NCI-H524 (cell line): ENCODE data around the gene DLX4.

Source experiments
- DNase-seq, 2 experiments: peaks; one replicate each; lab custom pipeline; 2025; lab: John Stamatoyannopoulos, UW

DLX4 gene

GRCh38 chr17:49987290-49987585 is 18.2 kb downstream of the DLX4 start:
- peak in 1 of 2 experiments; percentile 25 for DNase-seq

- DNase-seq: peak; percentile 85 to 87
Measured at GRCh38 chr17:49987681-49988441, 18.9 kb downstream of the DLX4 start.

DNA sequence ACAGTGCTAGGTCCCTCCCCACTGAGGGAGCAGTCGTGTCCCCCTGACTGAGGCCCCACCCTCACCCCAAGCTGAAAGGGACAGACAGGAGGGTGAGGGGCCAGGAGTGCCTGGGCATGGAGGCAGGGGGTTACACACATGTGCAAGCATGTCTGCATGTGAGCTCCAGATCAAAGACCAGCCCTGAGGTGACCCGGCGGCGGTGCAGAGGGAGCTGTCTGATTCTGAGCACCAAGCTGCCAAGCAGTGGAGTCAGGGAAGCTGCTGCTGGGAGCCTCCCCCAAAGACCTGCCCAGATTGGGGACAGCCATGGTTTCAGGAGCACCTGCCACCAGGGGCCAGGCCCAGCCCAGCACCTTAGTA is 20.5 kb downstream of the DLX4 start:
- no peak for DNase-seq

DNA sequence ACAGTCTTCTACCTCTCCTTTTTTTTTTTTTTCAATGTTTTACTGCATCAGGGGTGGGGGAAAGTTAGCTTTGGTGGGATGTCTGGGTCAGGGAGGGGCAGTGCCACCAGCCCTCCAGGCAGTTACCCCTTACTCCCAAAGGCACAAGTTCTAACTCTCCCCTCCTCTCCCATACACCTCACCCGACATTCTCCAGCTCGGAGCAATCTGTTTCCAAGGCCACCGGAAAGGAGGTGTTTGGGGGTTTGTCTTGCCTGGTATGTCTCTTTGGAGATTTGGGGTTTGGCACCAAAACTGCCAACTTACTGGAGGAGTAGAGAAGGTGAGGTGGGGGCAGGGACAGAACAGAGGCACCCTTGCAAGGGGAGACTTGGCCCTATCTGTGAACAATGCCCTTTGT is 21.3 kb downstream of the DLX4 start:
- DNase-seq: no peak

DNA sequence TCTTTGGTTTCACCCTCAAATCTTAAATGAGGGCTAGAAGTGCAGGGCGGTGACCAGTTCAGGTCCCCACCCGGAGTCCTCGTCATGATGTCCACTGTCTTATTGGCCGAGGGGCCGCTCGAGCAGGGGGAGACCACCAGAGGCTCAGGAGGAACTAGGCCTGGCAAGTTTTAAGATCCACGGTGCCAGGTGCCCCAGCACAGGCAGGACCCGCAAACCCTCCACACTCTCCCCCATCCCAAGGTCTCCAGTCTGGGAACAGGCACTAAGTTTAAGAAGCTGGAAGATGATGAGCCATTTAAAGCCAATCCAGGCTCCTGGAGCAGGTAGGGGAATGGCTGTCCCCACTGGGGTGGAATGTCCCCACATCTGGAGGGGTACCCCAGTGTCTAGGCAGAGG is 21.9 kb downstream of the DLX4 start:
- DNase-seq: no peak

DNA sequence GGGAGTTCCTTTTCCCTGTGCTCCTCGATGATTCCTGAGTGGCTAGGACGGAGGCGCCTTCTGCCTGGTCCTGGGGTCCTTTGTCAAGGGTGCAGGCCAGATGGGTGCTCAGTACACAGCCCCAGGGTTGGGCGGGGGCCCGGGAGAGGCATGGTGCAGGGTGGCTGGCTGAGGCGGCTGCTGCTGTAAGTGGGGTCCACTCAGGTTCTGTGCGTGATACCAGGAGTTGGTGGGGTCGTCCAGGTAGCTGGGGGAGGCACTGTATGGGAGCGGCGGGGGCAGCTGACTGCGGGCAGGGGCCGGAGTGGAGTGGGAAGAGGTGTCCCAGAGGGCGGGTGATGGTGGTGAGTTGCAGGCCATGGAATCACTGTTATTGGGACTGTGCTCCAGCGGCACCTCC is 22.4 kb downstream of the DLX4 start:
- DNase-seq: no peak

DNA sequence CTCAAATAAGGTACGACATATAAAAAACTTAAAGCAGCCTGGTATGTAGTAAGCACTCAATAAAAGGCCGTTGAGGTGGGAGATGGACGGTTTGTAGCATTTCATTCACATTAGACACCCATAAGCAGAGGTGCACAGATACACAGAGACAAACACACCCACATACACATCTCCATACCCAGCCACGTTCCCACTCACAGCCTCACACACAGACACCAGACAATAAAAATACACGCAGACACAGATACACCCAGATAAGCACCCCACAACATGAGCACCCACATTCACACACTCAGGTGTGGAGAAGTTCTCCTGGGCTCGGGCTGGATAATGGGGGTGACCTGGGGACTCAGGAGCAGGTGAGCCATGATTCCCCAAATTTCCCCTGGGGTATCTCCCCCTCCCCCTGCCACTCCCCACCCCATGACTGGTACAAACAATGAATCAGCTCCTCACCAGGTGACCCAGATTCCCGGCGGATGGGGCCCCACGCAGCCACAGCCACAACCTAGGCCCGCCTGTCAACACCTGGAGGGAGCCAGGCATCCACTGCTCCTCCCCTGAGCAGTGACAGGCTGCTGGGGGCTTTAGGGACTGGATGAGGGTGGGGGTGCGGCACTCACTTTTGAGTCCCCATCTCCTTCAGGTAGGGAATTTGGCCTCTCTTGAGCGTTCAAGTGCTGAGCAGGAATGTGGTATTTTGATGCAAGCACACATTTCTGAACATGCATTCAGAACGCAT is 23.4 kb downstream of the DLX4 start:
- DNase-seq: no peak

GRCh38 chr17:49992933-49993422 is 24.0 kb downstream of the DLX4 start:
- no peak for DNase-seq

GRCh38 chr17:49993423-49994060 is 24.6 kb downstream of the DLX4 start:
- peak; percentile 33 to 67 for DNase-seq

- DNase-seq: peak; percentile 71 to 75
Measured at GRCh38 chr17:49994085-49995054, 25.4 kb downstream of the DLX4 start.

DNA sequence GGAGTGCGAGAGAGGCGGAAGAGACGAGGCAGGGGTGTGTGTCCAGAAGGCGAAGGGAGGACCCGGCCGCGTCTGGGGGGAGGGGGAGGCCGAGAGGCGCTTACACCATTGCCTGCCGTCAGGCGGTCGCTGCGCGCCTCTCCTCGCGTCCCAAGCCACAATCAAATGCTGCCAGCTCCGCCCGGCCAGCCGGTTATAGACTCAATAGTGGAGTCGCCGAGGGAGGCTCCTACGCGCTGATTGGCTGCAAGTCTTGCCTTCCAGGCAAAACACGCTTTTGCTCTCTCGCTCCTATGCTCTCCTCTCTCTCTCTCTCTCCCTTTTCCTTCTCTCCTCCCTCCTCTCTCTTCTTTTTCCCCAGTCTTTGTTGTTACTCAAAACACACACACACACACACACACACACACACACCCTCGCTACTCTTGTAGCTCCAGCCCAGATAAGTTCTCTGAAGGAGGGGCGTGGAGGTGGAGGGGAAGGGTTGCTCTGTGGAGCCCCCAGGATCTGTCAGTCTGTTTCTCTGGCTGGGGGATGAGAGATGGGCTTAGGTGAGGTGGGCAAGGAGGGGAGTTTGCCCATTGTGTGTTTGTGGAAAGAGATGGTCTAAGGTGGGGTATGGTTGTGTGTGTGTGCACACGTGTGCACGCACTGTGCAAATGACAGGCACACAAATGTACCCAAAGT is 26.2 kb downstream of the DLX4 start, which contains the start of gene DLX3:
TSS of gene DLX3 (minus strand) at position 170 of the 684 bp plus-strand sequence. CDS start 226 bp downstream, outside the sequence.
- peak; percentile 96 to 97 for DNase-seq

DNA sequence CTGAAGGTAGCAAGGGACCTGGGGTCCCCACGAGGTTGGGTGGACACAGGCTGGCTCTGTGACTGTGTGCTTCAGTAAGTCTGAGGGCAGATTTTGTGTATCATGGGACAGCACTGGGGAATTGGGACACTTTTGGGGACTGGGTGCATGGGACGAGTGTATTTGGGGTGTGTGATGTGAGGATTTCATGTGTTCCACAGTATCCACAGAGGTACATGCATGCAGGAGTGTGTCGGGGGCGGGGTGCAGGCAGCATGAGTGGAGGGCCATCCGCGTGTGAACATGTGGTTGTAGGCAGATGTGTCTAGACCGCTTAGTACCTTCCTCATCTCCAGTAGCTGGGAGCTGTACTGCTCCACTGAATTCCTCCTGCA is 27.1 kb downstream of the DLX4 start:
- peak; percentile 43 to 63 for DNase-seq

GRCh38 chr17:49996495-49997300 is 27.7 kb downstream of the DLX4 start:
- peak; percentile 46 to 68 for DNase-seq

GRCh38 chr17:49997301-49997650 is 28.3 kb downstream of the DLX4 start:
- no peak for DNase-seq

- peak; percentile 94 to 98 for DNase-seq
Measured at GRCh38 chr17:49997773-49998703, 29.0 kb downstream of the DLX4 start.

DNA sequence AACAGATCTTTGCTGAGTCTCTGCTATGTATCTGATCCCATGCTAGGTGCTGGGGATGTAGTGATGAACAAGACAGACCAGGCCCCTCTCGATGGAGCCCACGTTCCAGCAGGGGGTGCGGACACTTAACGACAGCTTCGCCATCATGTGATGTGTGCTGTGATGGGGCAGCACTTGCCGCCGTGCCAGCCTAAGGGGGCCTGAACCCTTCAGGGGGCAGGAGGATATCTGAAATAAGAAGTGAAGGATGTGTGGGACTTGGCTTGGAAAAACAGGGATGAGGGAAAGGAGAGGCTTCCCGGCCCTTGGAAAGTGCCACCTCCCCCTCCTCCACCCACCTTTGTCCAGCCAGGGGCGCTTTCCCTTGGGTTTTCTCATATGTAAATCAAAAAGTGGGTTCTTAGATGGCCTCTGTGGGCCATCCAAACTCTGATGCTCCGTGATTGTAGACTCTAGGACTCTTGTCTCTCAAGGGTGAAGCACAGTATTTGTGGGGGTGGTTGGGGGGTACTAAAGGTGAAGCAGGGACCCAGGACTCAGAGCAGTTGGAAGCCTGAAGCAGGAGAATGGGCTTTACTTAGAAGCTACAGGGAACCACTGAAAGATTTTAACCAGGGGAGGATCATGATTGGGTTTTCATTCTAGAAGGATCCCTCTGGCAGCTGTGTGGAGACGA is 30.0 kb downstream of the DLX4 start:
- no peak for DNase-seq

DNA sequence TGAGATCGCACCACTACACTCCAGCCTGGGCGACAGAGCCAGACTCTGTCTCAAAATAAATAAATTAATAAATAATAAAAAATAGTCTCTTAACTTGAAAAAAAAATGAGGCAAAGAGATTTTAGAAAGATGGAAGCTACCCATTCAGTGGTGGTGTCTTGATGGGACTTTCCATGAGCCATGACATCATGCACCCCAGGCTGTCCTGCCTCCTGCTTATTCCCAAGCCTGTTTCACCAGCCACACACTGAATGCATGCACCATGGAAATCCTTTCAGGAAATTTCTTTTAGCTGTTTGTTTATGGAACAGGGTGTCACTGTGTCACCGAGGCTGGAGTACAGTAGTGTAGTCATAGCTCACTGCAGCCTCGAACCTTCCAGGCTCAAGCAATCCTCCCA is 34.9 kb downstream of the DLX4 start:
- no peak for DNase-seq

DNA sequence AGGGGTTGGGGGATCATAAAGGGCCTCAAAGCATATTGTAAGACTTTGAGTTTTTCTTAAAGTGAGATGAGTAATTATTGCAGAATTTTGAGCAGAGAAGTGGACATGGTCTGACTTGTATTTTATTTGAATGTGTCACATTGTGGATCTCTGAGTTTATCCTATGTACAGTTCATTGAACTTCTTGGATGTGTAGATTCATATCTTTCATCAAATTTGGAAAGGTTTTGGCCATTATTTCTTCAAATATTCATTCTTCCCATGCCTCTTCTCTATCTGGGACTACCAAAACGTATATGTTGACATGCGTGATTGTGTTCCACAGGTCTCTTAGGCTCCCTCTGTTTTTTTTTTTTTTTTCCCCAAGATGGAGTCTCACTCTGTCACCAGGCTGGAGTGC is 40.3 kb downstream of the DLX4 start:
- DNase-seq: no peak

GRCh38 chr17:50013079-50013478 is 44.1 kb downstream of the DLX4 start:
- DNase-seq: no peak
